Vagina (tissue), 2 donors: ENCODE data around the gene SLMAP. TPM values are rescaled to one million over a fixed set of nuclear protein-coding genes. Genes with fewer than 3 reads are reported as not detected.

ENCODE experiments used
- DNase-seq, 2 donors: peaks; one replicate each; pipeline ENCODE4 v3.0.0-alpha.2; 2017; ENCODE audit errors: extremely low spot score in 2 of 2
- H3K27ac ChIP-seq: fragments of 200-600 bp; sonication (generic); one replicate; pipeline ENCODE4 v1.5.1; 2019
- H3K27me3 ChIP-seq: fragments of 200-600 bp; sonication (generic); one replicate; pipeline ENCODE4 v1.5.1; 2019
- H3K36me3 ChIP-seq, 2 donors: fragments of 200-600 bp; sonication (generic); one replicate each; pipeline ENCODE4 v1.5.1; 2017 to 2019
- H3K4me1 ChIP-seq: fragments of 200-600 bp; sonication (generic); one replicate; pipeline ENCODE4 v1.5.1; 2019
- H3K4me3 ChIP-seq, 2 donors: fragments of 200-600 bp; sonication (generic); 1 replicate in 1 of 2; 2 replicates in 1 of 2; pipeline ENCODE4 v1.5.1; 2016 to 2019
- H3K9me3 ChIP-seq: fragments of 200-600 bp; sonication (generic); one replicate; pipeline ENCODE4 v1.5.1; 2019
- POLR2A ChIP-seq, 2 donors: fragments of 450-650 bp; IDR thresholded peaks; one replicate each; pipeline ENCODE4 v1.6.1; 2017; ENCODE audit warnings: antibody characterized with exemption in 2 of 2, mild to moderate bottlenecking in 2 of 2, moderate library complexity in 2 of 2
- POLR2AphosphoS5 ChIP-seq, 2 donors: sonication (generic); formaldehyde crosslinking; IDR thresholded peaks; one replicate each; pipeline ENCODE4 v1.9.0; 2017; ENCODE audit warnings: antibody characterized with exemption in 2 of 2, mild to moderate bottlenecking in 2 of 2, low read depth in 1 of 2; ENCODE audit not compliant: insufficient read depth in 1 of 2
- intact Hi-C: fragments of 100-400 bp; cut with DNase I; formaldehyde crosslinking; loops from one replicate; pipeline ENCODE4 v1.15.1; 2023
- total RNA-seq: library from RNA; depleted of rRNA; stranded (reverse); fragments of >200 nt; gene quantifications from one replicate; pipeline ENCODE4 v1.2.3, GENCODE V29; 2016
- TF ChIP-seq, protein P1 (sequence below), 3 experiments: fragments of 450-650 bp in 2 of 3; fragments of 200-600 bp in 1 of 3; sonication (generic) in 1 of 3; IDR thresholded peaks; one replicate each; pipeline ENCODE4 v1.5.1; 2017 to 2019; ENCODE audit warnings: antibody characterized with exemption in 3 of 3, mild to moderate bottlenecking in 2 of 3, moderate library complexity in 2 of 3

SLMAP gene
- total RNA-seq, 1 donor from 2014 or later, result 102 TPM

GRCh38 chr3:57730682-57731081 is 25.4 kb upstream of the SLMAP start:
- Histone ChIP-seq H3K9me3 (no peaks in the 10 kb centered on the region), H3K4me3 (no peak overlapping the region), H3K27ac (no peak overlapping the region), H3K36me3 (no peaks in the 10 kb centered on the region), H3K4me1 (no peaks in the 10 kb centered on the region), H3K27me3 (no peaks in the 10 kb centered on the region)
- no peak for DNase-seq
- intact Hi-C loops, result no loop called here
- TF ChIP-seq, protein P1, sequence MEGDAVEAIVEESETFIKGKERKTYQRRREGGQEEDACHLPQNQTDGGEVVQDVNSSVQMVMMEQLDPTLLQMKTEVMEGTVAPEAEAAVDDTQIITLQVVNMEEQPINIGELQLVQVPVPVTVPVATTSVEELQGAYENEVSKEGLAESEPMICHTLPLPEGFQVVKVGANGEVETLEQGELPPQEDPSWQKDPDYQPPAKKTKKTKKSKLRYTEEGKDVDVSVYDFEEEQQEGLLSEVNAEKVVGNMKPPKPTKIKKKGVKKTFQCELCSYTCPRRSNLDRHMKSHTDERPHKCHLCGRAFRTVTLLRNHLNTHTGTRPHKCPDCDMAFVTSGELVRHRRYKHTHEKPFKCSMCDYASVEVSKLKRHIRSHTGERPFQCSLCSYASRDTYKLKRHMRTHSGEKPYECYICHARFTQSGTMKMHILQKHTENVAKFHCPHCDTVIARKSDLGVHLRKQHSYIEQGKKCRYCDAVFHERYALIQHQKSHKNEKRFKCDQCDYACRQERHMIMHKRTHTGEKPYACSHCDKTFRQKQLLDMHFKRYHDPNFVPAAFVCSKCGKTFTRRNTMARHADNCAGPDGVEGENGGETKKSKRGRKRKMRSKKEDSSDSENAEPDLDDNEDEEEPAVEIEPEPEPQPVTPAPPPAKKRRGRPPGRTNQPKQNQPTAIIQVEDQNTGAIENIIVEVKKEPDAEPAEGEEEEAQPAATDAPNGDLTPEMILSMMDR (IDR thresholded peaks at IDR 0.05), result no peak
- TF ChIP-seq POLR2A (IDR thresholded peaks at IDR 0.05), result no peak
- no peak for TF ChIP-seq POLR2AphosphoS5 (IDR thresholded peaks at IDR 0.05; ENCODE audit: insufficient read depth in 1 of 2, low read depth in 1 of 2)

- no peaks in the 10 kb centered on the region for H3K9me3 ChIP-seq
- H3K36me3 ChIP-seq, result no peaks in the 10 kb centered on the region
- intact Hi-C loops, result no loop called here
- TF ChIP-seq, protein P1 (IDR thresholded peaks at IDR 0.05), result no peak
- TF ChIP-seq POLR2A (IDR thresholded peaks at IDR 0.05), result no peak
- no peak for TF ChIP-seq POLR2AphosphoS5 (IDR thresholded peaks at IDR 0.05; ENCODE audit: insufficient read depth in 1 of 2, low read depth in 1 of 2)
- H3K4me1 ChIP-seq, result no peaks in the 10 kb centered on the region
- H3K4me3 ChIP-seq, result no peak overlapping the region
- H3K27me3 ChIP-seq, result no peaks in the 10 kb centered on the region
- no peak for DNase-seq
- no peak overlapping the region for H3K27ac ChIP-seq
Measured at GRCh38 chr3:57731311-57731710, 24.8 kb upstream of the SLMAP start.

DNA sequence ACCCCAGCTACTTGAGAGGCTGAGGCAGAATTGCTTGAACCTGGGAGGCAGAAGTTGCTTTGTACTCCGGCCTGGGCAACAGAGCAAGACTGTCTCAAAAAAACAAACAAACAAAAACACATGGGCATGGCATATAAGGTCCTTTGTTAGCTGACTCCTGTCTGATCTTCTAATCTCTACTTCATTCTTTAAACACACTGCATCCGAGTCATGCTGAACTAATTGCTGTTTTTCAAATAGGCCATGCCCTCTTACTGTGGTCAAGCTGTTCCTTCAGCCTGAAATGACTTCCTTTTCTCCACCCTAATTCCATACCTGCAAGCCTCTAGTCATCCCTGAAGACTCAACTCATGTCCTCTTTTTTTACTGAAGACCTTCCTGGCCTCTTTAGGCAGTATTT is 22.3 kb upstream of the SLMAP start:
- intact Hi-C loops, result no loop called here
- no peaks in the 10 kb centered on the region for H3K27me3 ChIP-seq
- TF ChIP-seq POLR2AphosphoS5 (IDR thresholded peaks at IDR 0.05; ENCODE audit: insufficient read depth in 1 of 2, low read depth in 1 of 2), result no peak
- TF ChIP-seq, protein P1 (IDR thresholded peaks at IDR 0.05), result no peak
- no peak for TF ChIP-seq POLR2A (IDR thresholded peaks at IDR 0.05)

GRCh38 chr3:57735405-57735804 is 20.7 kb upstream of the SLMAP start:
- Histone ChIP-seq H3K27me3 (no peaks in the 10 kb centered on the region), H3K4me1 (no peaks in the 10 kb centered on the region), H3K9me3 (no peaks in the 10 kb centered on the region), H3K27ac (no peak overlapping the region), H3K4me3 (no peak overlapping the region), H3K36me3 (no peaks in the 10 kb centered on the region)
- intact Hi-C loops, result no loop called here
- TF ChIP-seq POLR2AphosphoS5 (IDR thresholded peaks at IDR 0.05; ENCODE audit: insufficient read depth in 1 of 2, low read depth in 1 of 2) (no peak), POLR2A (IDR thresholded peaks at IDR 0.05) (no peak)
- TF ChIP-seq, protein P1 (IDR thresholded peaks at IDR 0.05), result no peak
- no peak for DNase-seq

More for the DNA sequence above, 22.3 kb upstream of the SLMAP start:
- Histone ChIP-seq H3K4me1 (no peaks in the 10 kb centered on the region), H3K4me3 (no peak overlapping the region), H3K36me3 (no peaks in the 10 kb centered on the region), H3K27ac (no peak overlapping the region), H3K9me3 (no peaks in the 10 kb centered on the region)
- DNase-seq, result no peak

DNA sequence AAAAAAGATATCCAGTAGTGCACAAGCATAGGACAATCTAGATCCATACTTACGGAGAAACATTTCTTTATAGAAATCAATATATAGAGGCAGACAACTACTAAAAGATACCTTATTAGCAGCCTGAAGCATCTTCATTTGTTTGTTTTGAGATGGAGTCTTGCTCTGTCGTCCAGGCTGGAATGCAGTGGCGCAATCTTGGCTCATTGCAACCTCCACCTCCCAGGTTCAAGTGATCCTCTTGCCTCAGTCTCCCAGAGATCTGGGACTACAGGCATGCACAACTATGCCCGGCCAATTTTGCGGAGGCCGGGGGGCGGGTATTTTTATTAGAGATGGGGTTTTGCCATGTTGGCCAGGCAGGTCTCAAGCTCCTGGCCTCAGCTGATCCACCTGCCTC is 18.3 kb upstream of the SLMAP start:
- Histone ChIP-seq H3K36me3 (no peaks in the 10 kb centered on the region), H3K4me1 (no peaks in the 10 kb centered on the region), H3K27me3 (no peaks in the 10 kb centered on the region), H3K27ac (no peak overlapping the region), H3K4me3 (no peak overlapping the region), H3K9me3 (no peaks in the 10 kb centered on the region)
- intact Hi-C loops, result no loop called here
- DNase-seq, result no peak
- TF ChIP-seq POLR2AphosphoS5 (IDR thresholded peaks at IDR 0.05; ENCODE audit: insufficient read depth in 1 of 2, low read depth in 1 of 2) (no peak), POLR2A (IDR thresholded peaks at IDR 0.05) (no peak)
- TF ChIP-seq, protein P1 (IDR thresholded peaks at IDR 0.05), result no peak
